Fibroblast of lung (primary cell): ENCODE results near the gene PARP11. TPM values are rescaled to one million over a fixed set of nuclear protein-coding genes. Genes with fewer than 3 reads are reported as not detected.

Experiments
- DNase-seq, 2 donors: peaks; one replicate each; pipeline versions ENCODE4 v3.0.0 to v3.0.0-alpha.2; 2010; ENCODE audit warnings: low read depth in 2 of 2
- H2AFZ ChIP-seq: 2 replicates; pipeline ENCODE4 v1.5.1; 2012; ENCODE audit warnings: low read length, control low read depth, inconsistent platforms
- H3K27ac ChIP-seq: 2 replicates; pipeline ENCODE4 v1.5.1; 2011; ENCODE audit warnings: low read length, control low read depth; ENCODE audit not compliant: insufficient read depth
- H3K27me3 ChIP-seq: 2 replicates; pipeline ENCODE4 v1.5.1; 2011; ENCODE audit warnings: mild to moderate bottlenecking, low read length; ENCODE audit not compliant: control insufficient read depth, insufficient read depth
- H3K36me3 ChIP-seq: 2 replicates; pipeline ENCODE4 v1.5.1; 2011; ENCODE audit warnings: low read length; ENCODE audit not compliant: control insufficient read depth, insufficient read depth
- H3K4me1 ChIP-seq: 2 replicates; pipeline ENCODE4 v1.5.1; 2011; ENCODE audit warnings: low read length; ENCODE audit not compliant: control insufficient read depth, insufficient read depth; ENCODE audit errors: extremely low read depth
- H3K4me2 ChIP-seq: 2 replicates; pipeline ENCODE4 v1.5.1; 2011; ENCODE audit warnings: low read length, control low read depth; ENCODE audit not compliant: insufficient read depth; ENCODE audit errors: extremely low read depth
- H3K4me3 ChIP-seq, 4 experiments: fragments of 200-600 bp in 1 of 4; sonication (generic) in 1 of 4; replicated peaks in 1 of 4; 2 replicates each; pipeline ENCODE4 v1.5.1; 2011 to 2016; ENCODE audit warnings: low read length in 4 of 4, low read depth in 3 of 4, mild to moderate bottlenecking in 3 of 4, control low read depth in 2 of 4, inconsistent platforms in 1 of 4, mixed read lengths in 1 of 4; ENCODE audit not compliant: insufficient read depth in 1 of 4; ENCODE audit errors: control extremely low read depth in 1 of 4
- H3K79me2 ChIP-seq: 2 replicates; pipeline ENCODE4 v1.5.1; 2012; ENCODE audit warnings: mild to moderate bottlenecking, low read length, inconsistent platforms; ENCODE audit not compliant: control insufficient read depth, insufficient read depth
- H3K9ac ChIP-seq: 2 replicates; pipeline ENCODE4 v1.5.1; 2011; ENCODE audit warnings: mild to moderate bottlenecking, low read length, control low read depth; ENCODE audit not compliant: insufficient read depth
- H3K9me3 ChIP-seq: 2 replicates; pipeline ENCODE4 v1.5.1; 2012; ENCODE audit warnings: low read depth, low read length; ENCODE audit not compliant: control insufficient read depth, insufficient read depth
- H4K20me1 ChIP-seq: 2 replicates; pipeline ENCODE4 v1.5.1; 2011; ENCODE audit warnings: low read length; ENCODE audit not compliant: control insufficient read depth, insufficient read depth; ENCODE audit errors: extremely low read depth
- EZH2 ChIP-seq: IDR thresholded peaks from 2 replicates; pipeline ENCODE4 v1.5.1; 2012; ENCODE audit warnings: low read length, control low read depth, mild to moderate bottlenecking; ENCODE audit errors: missing control alignments
- polyA plus RNA-seq, 2 donors: library from polyadenylated mRNA; depleted of rRNA in 1 of 2; stranded (reverse) in 1 of 2; unstranded in 1 of 2; fragments of >200 nt; gene quantifications; 2 replicates each; pipeline ENCODE4 v1.2.1, GENCODE V29; 2011 to 2012; ENCODE audit warnings: missing spikeins in 1 of 2
- total RNA-seq: library from RNA; depleted of rRNA; stranded (reverse); fragments of >200 nt; gene quantifications from 2 replicates; pipeline ENCODE4 v1.2.1, GENCODE V29; 2014
- TF ChIP-seq, protein P1 (sequence below), 2 donors: IDR thresholded peaks in 1 of 2; conservative IDR thresholded peaks in 1 of 2; 1 replicate in 1 of 2; 2 replicates in 1 of 2; pipeline ENCODE4 v1.5.1; 2011 to 2012; ENCODE audit warnings: low read length in 2 of 2, control low read depth in 1 of 2, inconsistent platforms in 1 of 2, low read depth in 1 of 2, mild to moderate bottlenecking in 1 of 2

PARP11 gene
- total and polyA plus RNA-seq, 2 donors (not counting 1 experiment from before 2014, with no cell fraction given) = 6.6 to 8.9 TPM

DNA sequence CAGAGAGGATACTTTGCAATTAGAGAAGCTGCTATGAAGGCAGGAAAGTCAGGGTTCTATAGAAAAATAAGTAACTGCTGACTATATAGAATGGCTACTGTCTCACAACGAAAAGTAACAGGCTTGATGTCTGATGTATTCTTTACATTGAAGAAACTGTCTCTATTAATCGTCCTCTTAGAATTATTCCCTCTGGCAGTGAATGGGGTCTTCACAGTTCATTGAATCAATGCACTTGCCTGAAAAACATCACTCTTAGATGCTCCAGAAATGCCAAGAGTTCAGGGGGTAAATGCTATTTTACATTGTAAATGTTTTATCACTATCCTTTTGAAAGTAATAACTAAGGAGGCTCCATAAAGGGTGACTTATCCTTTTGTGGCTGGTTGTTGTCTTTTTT, 82.6 kb downstream of the PARP11 start:
- H3K27me3 ChIP-seq = no peaks in the 10 kb centered on the region
- no peak for DNase-seq
- H3K9me3 ChIP-seq = no peaks in the 10 kb centered on the region
- H3K79me2 ChIP-seq = no peaks in the 10 kb centered on the region
- no peak overlapping the region for H3K4me2 ChIP-seq
- H3K27ac ChIP-seq = no peak overlapping the region
- no peak overlapping the region for H3K4me3 ChIP-seq
- no peaks in the 10 kb centered on the region for H3K4me1 ChIP-seq
- H4K20me1 ChIP-seq = no peaks in the 10 kb centered on the region
- H2AFZ ChIP-seq = no peak overlapping the region
- no peak overlapping the region for H3K9ac ChIP-seq
- H3K36me3 ChIP-seq = no peaks in the 10 kb centered on the region
- TF ChIP-seq, protein P1, sequence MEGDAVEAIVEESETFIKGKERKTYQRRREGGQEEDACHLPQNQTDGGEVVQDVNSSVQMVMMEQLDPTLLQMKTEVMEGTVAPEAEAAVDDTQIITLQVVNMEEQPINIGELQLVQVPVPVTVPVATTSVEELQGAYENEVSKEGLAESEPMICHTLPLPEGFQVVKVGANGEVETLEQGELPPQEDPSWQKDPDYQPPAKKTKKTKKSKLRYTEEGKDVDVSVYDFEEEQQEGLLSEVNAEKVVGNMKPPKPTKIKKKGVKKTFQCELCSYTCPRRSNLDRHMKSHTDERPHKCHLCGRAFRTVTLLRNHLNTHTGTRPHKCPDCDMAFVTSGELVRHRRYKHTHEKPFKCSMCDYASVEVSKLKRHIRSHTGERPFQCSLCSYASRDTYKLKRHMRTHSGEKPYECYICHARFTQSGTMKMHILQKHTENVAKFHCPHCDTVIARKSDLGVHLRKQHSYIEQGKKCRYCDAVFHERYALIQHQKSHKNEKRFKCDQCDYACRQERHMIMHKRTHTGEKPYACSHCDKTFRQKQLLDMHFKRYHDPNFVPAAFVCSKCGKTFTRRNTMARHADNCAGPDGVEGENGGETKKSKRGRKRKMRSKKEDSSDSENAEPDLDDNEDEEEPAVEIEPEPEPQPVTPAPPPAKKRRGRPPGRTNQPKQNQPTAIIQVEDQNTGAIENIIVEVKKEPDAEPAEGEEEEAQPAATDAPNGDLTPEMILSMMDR (conservative IDR thresholded peaks at IDR 0.05 in 1 of 2, IDR thresholded peaks at IDR 0.05 in 1 of 2; ENCODE audit: low read depth in 1 of 2, low read length in 2 of 2) = no peak
- TF ChIP-seq EZH2 = no peak

DNA sequence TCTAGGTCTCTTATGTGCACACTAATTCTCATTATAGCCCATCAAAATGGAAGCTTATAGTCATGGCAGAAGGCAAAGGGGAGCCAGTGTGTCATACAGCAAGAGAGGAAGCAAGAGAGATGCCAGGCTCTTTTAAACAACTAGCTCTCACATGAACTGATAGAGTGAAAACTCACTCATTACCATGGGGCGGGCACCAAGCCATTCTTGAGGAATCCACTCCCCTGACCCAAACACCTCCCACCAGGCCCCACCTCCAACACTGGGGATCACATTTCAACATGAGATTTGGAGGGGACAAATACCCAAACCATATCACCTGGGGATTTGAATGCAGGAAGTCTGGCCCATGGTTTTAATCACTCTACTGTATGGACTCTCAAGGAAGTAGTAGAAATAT, 83.4 kb downstream of the PARP11 start:
- no peaks in the 10 kb centered on the region for H3K36me3 ChIP-seq

DNA sequence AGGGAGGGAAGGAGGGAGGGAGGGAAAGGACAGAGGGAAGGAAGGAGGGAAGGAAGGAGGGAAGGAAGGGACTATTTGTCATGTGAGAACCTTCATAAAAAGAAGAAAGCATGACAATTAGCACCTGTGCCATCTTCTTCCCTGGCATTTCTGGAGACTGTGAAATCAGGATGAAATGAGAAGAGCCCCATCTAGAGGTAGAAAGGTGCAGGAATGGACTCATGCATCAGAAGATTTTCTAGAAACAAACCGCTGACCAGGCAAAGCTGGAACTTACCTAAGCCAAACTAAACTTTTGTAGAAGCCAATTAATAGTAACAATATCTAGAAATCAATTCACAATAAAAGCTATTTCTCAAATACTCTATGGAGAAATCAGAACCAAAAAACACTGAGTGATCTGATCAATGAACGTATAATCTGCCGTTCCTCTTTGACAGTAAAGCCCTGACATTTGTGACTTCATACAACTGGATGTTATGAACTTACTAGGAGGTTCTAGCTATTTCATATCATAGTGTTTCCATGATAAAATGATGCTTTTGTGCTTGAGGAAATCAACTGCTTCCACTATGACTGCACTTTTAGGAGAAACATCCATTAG, 95.9 kb downstream of the PARP11 start:
- H3K4me1 ChIP-seq = no peaks in the 10 kb centered on the region
- no peak overlapping the region for H3K4me2 ChIP-seq
- no peak overlapping the region for H3K4me3 ChIP-seq
- peak; percentile 23 to 60 for DNase-seq
- peaks cover 4% of the 10 kb centered on the region for H3K27me3 ChIP-seq
- H3K9ac ChIP-seq = no peak overlapping the region
- H4K20me1 ChIP-seq = no peaks in the 10 kb centered on the region
- TF ChIP-seq, protein P1 (conservative IDR thresholded peaks at IDR 0.05 in 1 of 2, IDR thresholded peaks at IDR 0.05 in 1 of 2; ENCODE audit: low read depth in 1 of 2, low read length in 2 of 2) = peak; percentile 80 to 86
- TF ChIP-seq EZH2 = no peak
- no peaks in the 10 kb centered on the region for H3K79me2 ChIP-seq
- H3K36me3 ChIP-seq = no peaks in the 10 kb centered on the region
- no peak overlapping the region for H3K27ac ChIP-seq
- H2AFZ ChIP-seq = no peak overlapping the region
- H3K9me3 ChIP-seq = no peaks in the 10 kb centered on the region

More for the DNA sequence above, 83.4 kb downstream of the PARP11 start:
- TF ChIP-seq, protein P1 (conservative IDR thresholded peaks at IDR 0.05 in 1 of 2, IDR thresholded peaks at IDR 0.05 in 1 of 2; ENCODE audit: low read depth in 1 of 2, low read length in 2 of 2) = no peak
- Histone ChIP-seq H3K27me3 (no peaks in the 10 kb centered on the region), H3K4me1 (no peaks in the 10 kb centered on the region), H2AFZ (no peak overlapping the region), H3K4me3 (no peak overlapping the region), H4K20me1 (no peaks in the 10 kb centered on the region), H3K4me2 (no peak overlapping the region), H3K9me3 (no peaks in the 10 kb centered on the region), H3K79me2 (no peaks in the 10 kb centered on the region), H3K9ac (no peak overlapping the region), H3K27ac (no peak overlapping the region)
- DNase-seq = no peak
